Measurements from ENCODE around the gene LRIG2.
"Not testable (repeated sequence)": the region's sequence is repeated elsewhere in the genome, so short reads cannot be mapped to it uniquely, and the experiment has no call there.

Gene LRIG2

DNA sequence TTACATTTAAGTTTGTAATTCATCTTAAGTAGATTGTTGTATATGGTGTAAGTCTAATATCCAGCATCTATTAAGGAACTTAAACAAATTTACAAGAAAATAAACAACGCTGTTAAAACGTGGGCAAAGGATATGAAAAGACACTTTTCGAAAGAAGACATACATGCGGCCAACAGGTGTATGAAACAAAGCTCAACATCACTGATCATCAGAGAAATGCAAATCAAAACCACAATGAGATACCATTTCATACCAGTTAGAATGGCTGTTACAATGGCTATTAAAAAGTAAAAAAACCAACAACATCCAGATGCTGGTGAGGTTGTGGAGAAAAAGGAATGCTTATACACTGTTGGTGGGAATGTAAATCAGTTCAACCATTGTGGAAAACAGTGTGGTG, 77.5 kb downstream of the LRIG2 start:
- not testable (repeated sequence) for DNase-seq

DNA sequence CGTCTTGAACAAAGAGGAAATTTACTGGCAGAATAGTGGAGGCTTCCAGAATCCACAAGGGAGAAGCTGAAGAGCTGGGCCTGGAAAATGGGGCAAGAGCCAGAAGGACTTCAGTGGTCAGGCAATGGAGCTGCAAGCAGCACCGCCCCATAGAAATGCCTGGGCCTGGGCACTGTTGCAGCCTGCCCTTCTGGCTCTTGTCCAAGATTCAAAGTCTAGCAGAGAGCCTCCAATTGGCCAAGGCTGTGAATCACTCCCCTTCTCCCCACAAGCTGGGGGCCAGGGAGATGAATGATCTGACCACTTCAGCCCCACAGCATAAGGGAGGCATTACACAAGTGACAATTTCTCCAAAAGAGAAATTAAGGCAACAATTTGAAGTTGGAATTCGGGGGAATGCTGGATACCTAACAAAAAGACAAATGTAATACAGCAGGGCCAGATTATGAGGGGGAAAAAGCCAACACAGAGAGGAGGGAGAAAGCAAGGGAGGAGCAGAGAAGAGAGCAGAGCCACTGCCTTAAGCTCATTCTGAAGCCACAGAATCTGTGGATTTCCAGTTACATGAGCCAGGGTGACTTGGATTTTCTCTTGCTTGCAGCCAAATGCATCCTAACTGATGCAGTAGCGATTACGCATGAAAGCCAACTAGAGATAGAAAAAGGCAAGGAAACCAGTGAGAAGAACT, 80.3 kb downstream of the LRIG2 start:
- no peak for DNase-seq

More for the DNA sequence above, 77.5 kb downstream of the LRIG2 start:
- intact Hi-C loops (cut with DNase I) = not testable (repeated sequence)

DNA sequence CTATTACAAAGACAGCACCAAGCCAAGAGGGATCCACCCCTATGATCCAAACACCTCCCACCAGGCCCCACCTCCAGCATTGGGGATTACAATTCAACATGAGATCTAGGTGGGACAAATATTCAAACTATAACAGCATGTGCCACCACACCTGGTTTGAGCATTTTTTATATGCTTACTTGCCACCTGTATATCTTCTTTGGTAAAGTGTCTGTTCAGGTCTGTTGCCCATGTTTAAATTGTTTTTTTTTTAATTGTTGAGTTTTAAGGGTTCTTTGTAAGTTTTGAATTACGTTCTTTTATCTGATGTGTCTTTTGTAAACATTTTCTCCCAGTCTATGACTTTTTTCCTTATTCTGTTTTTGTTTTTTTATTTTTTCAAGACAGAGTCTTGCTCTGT, 83.4 kb downstream of the LRIG2 start:
- DNase-seq = no peak
- intact Hi-C loops (cut with DNase I) = no loop called here

More for the DNA sequence above, 80.3 kb downstream of the LRIG2 start:
- intact Hi-C loops (cut with DNase I) = no loop called here

DNA sequence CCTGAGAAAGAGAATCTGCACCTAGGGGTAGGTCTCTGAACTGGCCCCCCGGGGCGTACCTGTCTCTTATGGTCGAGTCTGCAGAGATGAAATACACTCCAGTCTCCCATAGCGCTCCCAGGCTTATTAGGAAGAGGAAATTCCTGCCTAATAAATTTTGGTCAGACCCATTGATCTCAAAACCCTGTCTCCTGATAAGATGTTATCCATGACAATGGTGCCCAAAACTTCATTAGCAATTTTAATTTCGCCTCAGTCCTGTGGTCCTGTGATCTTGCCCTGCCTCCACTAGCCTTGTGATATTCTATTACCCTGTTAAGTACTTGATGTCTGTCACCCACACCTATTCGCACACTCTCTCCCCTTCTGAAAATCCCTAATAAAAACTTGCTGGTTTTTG, 85.7 kb downstream of the LRIG2 start:
- intact Hi-C loops (cut with DNase I); DNase-seq: not testable (repeated sequence)

DNA sequence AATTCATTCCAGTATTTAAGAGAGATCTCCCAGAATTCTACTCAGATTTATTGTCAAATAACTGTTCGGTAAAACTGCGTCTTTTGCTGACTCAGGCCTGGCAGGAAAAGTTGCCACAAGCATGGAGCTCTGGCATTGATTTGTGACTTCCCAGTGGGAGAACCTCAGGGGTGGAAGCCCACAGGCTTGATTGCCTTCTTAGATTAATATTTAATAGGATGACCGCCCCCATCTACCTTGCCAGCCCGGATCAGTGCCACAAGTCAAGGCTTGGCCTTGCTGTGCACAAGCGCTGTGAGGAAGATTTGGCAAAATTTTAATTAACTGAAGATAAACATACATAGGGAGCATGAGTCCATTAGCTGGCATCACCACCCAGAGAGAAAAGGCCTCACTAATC, 93.5 kb downstream of the LRIG2 start:
- intact Hi-C loops (cut with DNase I) = no loop called here
- no peak for DNase-seq

DNA sequence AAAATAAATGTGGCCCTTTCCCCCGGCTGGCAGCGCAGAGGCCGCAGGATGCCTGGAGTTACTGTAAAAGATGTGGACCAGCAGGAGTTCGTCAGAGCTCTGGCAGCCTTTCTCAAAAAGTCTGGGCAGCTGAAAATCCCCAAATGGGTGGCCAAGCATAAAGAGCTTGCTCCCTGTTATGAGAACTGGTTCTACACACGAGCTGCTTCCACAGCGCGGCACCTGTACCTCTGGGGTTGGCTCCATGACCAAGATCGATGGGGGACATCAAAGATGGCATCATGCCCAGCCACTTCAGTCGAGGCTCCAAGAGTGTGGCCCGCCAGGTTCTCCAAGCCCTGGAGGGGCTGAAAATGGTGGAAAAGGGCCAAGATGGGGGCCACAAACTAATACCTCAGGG, 95.9 kb downstream of the LRIG2 start:
- DNase-seq = no peak
- intact Hi-C loops (cut with DNase I) = no loop called here

DNA sequence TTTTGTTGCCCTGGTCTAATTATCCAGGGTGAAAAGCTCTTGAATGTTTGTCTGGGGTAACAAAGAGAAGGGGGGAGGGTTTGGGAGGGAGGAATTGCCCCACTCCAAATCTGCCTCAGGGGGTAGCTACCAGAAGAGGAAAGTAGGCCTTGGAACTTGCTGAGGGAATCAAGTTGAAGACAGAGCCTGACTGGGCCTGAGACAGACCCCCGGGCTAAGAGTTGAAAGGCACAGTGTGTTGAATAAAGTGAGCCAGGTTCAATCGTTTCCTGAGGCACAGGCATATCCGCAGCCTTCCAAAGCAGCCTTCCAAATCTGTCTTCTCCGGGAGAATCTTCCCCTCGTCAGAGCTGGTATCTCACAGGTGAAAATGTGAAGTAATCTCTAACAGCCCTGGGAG, 96.6 kb downstream of the LRIG2 start:
- no peak for DNase-seq
- intact Hi-C loops (cut with DNase I) = no loop called here

DNA sequence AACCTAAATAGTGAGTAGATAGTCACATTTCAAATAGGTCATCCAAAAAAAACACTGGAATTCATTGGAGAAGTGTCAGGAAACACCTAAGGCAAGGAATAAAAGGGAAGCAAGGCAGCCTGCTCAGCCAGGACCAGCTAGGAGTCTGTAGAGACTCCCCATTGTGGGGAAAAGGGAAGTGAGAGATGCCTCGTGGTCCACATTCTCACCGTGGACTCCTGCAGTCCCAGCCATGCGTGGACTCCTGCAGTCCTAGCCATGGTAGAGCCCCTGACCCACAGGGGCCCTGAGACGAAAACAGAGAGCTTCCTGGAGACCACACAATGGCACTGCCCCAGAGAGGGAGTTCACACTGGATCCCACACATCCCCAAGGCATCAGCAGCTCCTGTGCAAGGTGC, 97.5 kb downstream of the LRIG2 start:
- intact Hi-C loops (cut with DNase I) = no loop called here
- no peak for DNase-seq

DNA sequence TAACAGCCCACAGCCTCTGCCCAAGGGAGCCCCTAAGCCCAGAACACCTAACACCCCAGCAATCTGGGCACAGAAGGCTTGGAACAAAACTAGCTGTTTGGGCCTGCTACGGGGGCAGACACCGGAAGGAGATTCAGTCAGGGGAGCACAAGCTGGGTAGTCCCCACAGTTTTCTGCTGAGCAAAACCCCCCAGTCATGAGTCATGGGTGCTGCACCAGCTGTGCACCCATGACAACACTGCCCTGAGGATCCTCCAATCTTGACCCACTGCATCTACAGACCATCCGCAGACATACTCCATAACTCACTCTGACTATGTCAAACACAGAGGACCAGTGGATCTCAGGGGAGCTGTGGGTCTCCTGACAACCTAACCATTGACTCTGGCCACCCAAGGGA, 105.1 kb downstream of the LRIG2 start:
- intact Hi-C loops (cut with DNase I) = no loop called here
- no peak for DNase-seq

DNA sequence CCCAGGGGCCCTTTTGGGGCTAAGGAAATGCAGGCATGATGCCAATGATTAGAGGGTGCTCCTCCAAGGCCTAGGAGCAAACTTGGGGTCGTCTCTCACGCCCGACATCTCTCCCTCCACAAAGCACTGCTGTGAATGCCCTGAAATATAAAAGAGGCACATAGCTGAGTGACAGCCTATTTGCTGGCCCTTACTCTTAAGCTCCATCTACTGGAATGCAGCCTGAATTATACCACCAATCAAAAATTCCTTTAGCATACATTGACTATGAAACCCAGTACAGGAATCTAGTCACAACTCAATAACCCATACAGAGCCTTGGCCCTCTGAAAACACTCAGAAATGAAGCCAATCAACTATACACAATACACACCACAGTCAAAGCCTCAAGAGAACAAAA, 105.5 kb downstream of the LRIG2 start:
- intact Hi-C loops (cut with DNase I) = no loop called here
- DNase-seq = no peak
